GM12874 (cell line): ENCODE measurements around the gene PSMB11.

ENCODE experiments used
- TF ChIP-seq, protein P1 (sequence below): IDR thresholded peaks from 2 replicates; pipeline ENCODE4 v1.5.1; 2011; ENCODE audit warnings: low read depth, mild to moderate bottlenecking, control low read depth, low read length, moderate library complexity; ENCODE audit not compliant: insufficient read depth

The PSMB11 gene

GRCh38 chr14:23009483-23009938, 32.5 kb upstream of the PSMB11 start:
- TF ChIP-seq, protein P1, sequence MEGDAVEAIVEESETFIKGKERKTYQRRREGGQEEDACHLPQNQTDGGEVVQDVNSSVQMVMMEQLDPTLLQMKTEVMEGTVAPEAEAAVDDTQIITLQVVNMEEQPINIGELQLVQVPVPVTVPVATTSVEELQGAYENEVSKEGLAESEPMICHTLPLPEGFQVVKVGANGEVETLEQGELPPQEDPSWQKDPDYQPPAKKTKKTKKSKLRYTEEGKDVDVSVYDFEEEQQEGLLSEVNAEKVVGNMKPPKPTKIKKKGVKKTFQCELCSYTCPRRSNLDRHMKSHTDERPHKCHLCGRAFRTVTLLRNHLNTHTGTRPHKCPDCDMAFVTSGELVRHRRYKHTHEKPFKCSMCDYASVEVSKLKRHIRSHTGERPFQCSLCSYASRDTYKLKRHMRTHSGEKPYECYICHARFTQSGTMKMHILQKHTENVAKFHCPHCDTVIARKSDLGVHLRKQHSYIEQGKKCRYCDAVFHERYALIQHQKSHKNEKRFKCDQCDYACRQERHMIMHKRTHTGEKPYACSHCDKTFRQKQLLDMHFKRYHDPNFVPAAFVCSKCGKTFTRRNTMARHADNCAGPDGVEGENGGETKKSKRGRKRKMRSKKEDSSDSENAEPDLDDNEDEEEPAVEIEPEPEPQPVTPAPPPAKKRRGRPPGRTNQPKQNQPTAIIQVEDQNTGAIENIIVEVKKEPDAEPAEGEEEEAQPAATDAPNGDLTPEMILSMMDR: no peak

- TF ChIP-seq, protein P1: no peak
Observed at GRCh38 chr14:23009939-23010726, 31.9 kb upstream of the PSMB11 start, which contains the start of gene C14orf93. Gene C14orf93 (minus strand): TSS chr14:23010143. CDS start chr14:22999023, 11,120 bp downstream.

DNA sequence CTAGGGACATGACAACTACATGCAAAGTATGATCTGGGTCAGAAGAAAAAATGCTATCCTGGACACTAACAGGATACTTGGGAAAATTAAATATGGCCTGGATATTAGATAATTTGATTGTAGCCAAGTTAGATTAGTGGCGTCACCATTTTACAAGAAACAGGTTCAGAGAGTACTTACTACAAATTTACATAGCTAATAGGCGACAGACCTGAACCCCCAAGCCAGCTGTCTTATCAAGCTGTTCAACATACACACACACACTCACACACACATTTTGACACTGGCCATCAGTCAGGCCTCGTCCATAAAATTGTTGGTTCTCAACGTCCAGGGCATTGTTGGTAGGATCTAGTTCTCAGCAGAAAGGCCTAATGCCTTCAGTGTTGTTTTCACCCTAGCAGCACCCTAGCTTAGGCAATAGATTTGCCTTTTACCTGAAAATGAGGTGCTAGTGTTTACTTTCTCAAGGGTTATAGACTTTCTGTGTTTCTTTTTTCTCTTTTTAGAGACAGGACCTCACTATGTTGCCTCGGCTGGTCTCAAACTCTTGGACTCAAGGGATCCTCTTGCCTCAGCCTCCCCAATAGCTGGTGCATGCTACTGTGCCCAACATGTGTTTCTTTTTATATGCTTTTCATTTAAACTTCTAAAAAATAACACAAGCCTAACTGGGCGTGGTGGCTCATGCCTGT, 28.8 kb upstream of the PSMB11 start:
- TF ChIP-seq, protein P1: no peak

GRCh38 chr14:23015618-23016017, 26.4 kb upstream of the PSMB11 start:
- TF ChIP-seq, protein P1: no peak

GRCh38 chr14:23017091-23017490, 24.9 kb upstream of the PSMB11 start:
- TF ChIP-seq, protein P1: no peak

- TF ChIP-seq, protein P1: no peak
Observed at GRCh38 chr14:23018107-23018506, 23.9 kb upstream of the PSMB11 start.
